ENCODE data around the gene PDZRN4.

PDZRN4 gene

DNA sequence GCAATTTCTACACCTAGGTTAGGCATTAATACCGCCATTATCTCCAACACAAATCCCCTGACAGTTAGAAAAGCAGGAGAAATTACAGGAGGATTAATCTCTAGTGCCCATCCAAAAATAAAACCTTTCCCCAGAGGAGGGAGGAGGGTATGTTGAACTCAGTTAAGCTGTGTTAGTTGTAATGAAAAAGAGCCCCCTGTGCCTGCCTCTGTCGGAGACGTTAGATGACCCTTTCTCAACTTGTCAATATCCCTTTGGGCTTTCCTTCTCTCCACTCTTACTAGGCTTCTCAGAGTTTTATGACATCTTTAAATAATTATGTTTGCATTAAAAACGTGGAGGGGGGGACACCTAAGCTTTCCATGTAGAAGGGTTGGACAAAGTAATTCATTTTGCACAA, 278.2 kb downstream of the PDZRN4 start:
- no peak for TF ChIP-seq TAF1 (IDR thresholded peaks at IDR 0.05; ENCODE audit: low read depth)
- no peak for TF ChIP-seq TCF12 (IDR thresholded peaks at IDR 0.05; ENCODE audit: low read depth)
- no peak for TF ChIP-seq RAD21 (IDR thresholded peaks at IDR 0.05; ENCODE audit: low read depth)
- TF ChIP-seq MAX (IDR thresholded peaks at IDR 0.05): no peak
- no peak for TF ChIP-seq ZBTB7A (IDR thresholded peaks at IDR 0.05; ENCODE audit: low read depth)
- no peak for TF ChIP-seq CREB1 (IDR thresholded peaks at IDR 0.05; ENCODE audit: low read depth)
- no peak for TF ChIP-seq CEBPB (IDR thresholded peaks at IDR 0.05)
- TF ChIP-seq, protein P1, sequence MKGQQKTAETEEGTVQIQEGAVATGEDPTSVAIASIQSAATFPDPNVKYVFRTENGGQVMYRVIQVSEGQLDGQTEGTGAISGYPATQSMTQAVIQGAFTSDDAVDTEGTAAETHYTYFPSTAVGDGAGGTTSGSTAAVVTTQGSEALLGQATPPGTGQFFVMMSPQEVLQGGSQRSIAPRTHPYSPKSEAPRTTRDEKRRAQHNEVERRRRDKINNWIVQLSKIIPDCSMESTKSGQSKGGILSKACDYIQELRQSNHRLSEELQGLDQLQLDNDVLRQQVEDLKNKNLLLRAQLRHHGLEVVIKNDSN (IDR thresholded peaks at IDR 0.05): no peak
- no peak for TF ChIP-seq EP300 (IDR thresholded peaks at IDR 0.05; ENCODE audit: borderline replicate concordance)
- TF ChIP-seq FOXM1 (IDR thresholded peaks at IDR 0.05; ENCODE audit: borderline replicate concordance, low read depth): no peak
- no peak for TF ChIP-seq REST (IDR thresholded peaks at IDR 0.05; ENCODE audit: low read depth)

GRCh38 chr12:41466802-41467201, 278.7 kb downstream of the PDZRN4 start:
- TF ChIP-seq ZBTB7A (IDR thresholded peaks at IDR 0.05; ENCODE audit: low read depth) (no peak), TCF12 (IDR thresholded peaks at IDR 0.05; ENCODE audit: low read depth) (no peak), CREB1 (IDR thresholded peaks at IDR 0.05; ENCODE audit: low read depth) (no peak), RAD21 (IDR thresholded peaks at IDR 0.05; ENCODE audit: low read depth) (no peak), NFIC (IDR thresholded peaks at IDR 0.05) (no peak), MAX (IDR thresholded peaks at IDR 0.05) (no peak), REST (IDR thresholded peaks at IDR 0.05; ENCODE audit: low read depth) (no peak), CEBPB (IDR thresholded peaks at IDR 0.05) (no peak), TAF1 (IDR thresholded peaks at IDR 0.05; ENCODE audit: low read depth) (no peak), EGR1 (IDR thresholded peaks at IDR 0.05) (no peak), FOXM1 (IDR thresholded peaks at IDR 0.05; ENCODE audit: borderline replicate concordance, low read depth) (no peak), TEAD4 (IDR thresholded peaks at IDR 0.05) (no peak), YY1 (IDR thresholded peaks at IDR 0.05; ENCODE audit: low read depth) (no peak), EP300 (IDR thresholded peaks at IDR 0.05; ENCODE audit: borderline replicate concordance) (no peak)
- TF ChIP-seq, protein P1 (IDR thresholded peaks at IDR 0.05): no peak

GRCh38 chr12:41467591-41468325, 279.6 kb downstream of the PDZRN4 start:
- TF ChIP-seq EGR1 (IDR thresholded peaks at IDR 0.05) (no peak), RAD21 (IDR thresholded peaks at IDR 0.05; ENCODE audit: low read depth) (no peak), TAF1 (IDR thresholded peaks at IDR 0.05; ENCODE audit: low read depth) (no peak), TEAD4 (IDR thresholded peaks at IDR 0.05) (no peak), CREB1 (IDR thresholded peaks at IDR 0.05; ENCODE audit: low read depth) (no peak), ZBTB7A (IDR thresholded peaks at IDR 0.05; ENCODE audit: low read depth) (no peak), MAX (IDR thresholded peaks at IDR 0.05) (no peak), REST (IDR thresholded peaks at IDR 0.05; ENCODE audit: low read depth) (no peak), EP300 (IDR thresholded peaks at IDR 0.05; ENCODE audit: borderline replicate concordance) (no peak), TCF12 (IDR thresholded peaks at IDR 0.05; ENCODE audit: low read depth) (no peak), FOXM1 (IDR thresholded peaks at IDR 0.05; ENCODE audit: borderline replicate concordance, low read depth) (no peak)

DNA sequence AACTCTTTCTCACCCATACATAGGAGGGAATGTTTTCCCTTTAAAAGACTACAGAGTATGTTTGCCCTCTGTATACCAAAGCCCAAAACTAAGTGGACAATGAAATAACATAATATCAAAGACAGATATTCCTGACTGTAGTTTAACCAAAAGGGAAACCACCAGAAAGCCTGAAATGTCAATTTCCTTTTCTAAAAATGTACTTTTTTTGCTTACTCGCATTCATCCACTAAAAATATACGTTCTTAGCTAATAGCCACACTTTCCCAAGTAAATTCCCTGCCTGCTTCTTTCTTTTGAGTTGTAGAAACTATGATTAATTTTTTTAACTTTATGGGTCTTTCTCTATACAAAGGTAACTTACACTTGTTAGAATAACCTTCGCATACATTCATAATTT, 280.2 kb downstream of the PDZRN4 start:
- no peak for TF ChIP-seq EP300 (IDR thresholded peaks at IDR 0.05; ENCODE audit: borderline replicate concordance)
- TF ChIP-seq TCF12 (IDR thresholded peaks at IDR 0.05; ENCODE audit: low read depth): no peak
- TF ChIP-seq, protein P1 (IDR thresholded peaks at IDR 0.05): no peak
- TF ChIP-seq CEBPB (IDR thresholded peaks at IDR 0.05): no peak
- TF ChIP-seq NFIC (IDR thresholded peaks at IDR 0.05): no peak
- TF ChIP-seq CREB1 (IDR thresholded peaks at IDR 0.05; ENCODE audit: low read depth): no peak
- TF ChIP-seq EGR1 (IDR thresholded peaks at IDR 0.05): no peak
- TF ChIP-seq REST (IDR thresholded peaks at IDR 0.05; ENCODE audit: low read depth): no peak
